Right lobe of liver (tissue), 4 donors: ENCODE measurements around the gene CIBAR2.

ENCODE experiments used
- POLR2A ChIP-seq: fragments of 450-650 bp; IDR thresholded peaks from one replicate; pipeline ENCODE4 v1.6.1; 2017; ENCODE audit warnings: antibody characterized with exemption, mild to moderate bottlenecking
- TF ChIP-seq, protein P1 (sequence below), 4 donors: fragments of 200-600 bp in 3 of 4; fragments of 450-650 bp in 1 of 4; IDR thresholded peaks; one replicate each; pipeline versions ENCODE4 v1.5.1 to v1.8.0; 2016 to 2022; ENCODE audit warnings: antibody characterized with exemption in 4 of 4, mild to moderate bottlenecking in 2 of 4
- donor health status: DM: no; HTN: no; CAD: no.
- donor health status: DM: no; HTN: no; CAD: no.
- donor health status: DM: no; HTN: yes; CAD: no.

DNA sequence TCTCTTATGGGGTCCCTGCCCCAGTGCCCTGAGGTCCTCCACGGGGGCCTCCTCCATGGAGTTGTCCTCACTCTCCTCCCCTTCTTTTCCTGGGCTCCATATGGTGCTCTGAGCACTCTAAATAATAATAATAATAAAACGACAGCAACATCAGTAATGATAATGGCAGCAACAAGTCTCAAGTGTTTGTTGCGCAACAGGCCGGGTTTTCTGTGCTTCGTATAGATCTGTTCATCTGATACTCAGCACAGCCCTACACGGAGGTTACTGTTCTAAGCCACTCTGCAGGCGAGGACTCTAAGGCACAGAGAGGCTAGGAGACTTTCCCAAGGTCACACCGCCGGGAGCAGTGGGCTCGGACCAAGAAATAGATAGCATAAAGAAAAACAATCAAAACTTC lies 13.7 kb downstream of the CIBAR2 start:
- no peak for TF ChIP-seq POLR2A
- TF ChIP-seq, protein P1, sequence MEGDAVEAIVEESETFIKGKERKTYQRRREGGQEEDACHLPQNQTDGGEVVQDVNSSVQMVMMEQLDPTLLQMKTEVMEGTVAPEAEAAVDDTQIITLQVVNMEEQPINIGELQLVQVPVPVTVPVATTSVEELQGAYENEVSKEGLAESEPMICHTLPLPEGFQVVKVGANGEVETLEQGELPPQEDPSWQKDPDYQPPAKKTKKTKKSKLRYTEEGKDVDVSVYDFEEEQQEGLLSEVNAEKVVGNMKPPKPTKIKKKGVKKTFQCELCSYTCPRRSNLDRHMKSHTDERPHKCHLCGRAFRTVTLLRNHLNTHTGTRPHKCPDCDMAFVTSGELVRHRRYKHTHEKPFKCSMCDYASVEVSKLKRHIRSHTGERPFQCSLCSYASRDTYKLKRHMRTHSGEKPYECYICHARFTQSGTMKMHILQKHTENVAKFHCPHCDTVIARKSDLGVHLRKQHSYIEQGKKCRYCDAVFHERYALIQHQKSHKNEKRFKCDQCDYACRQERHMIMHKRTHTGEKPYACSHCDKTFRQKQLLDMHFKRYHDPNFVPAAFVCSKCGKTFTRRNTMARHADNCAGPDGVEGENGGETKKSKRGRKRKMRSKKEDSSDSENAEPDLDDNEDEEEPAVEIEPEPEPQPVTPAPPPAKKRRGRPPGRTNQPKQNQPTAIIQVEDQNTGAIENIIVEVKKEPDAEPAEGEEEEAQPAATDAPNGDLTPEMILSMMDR (IDR thresholded peaks at IDR 0.05): no peak
